Activated CD8-positive, alpha-beta T cell treated with anti-CD3 and anti-CD28 coated beads for 36 hours (primary cell): Measurements from ENCODE around the gene CACNA1C. TPM values are rescaled to one million over a fixed set of nuclear protein-coding genes. Genes with fewer than 3 reads are reported as not detected.

Experiments
- ATAC-seq: fragments of 200-7000 bp; cut with Tn5 transposase; one replicate; pipeline ENCODE4 v1.10.0; 2021; ENCODE audit warnings: mild to moderate bottlenecking, moderate library complexity
- CTCF ChIA-PET: fragments of 350-600 bp; sonication (Branson Sonifier 250); formaldehyde crosslinking; loops from one replicate; lab custom pipeline; 2021; ENCODE audit warnings: antibody characterized with exemption; lab: Charles Lee
- POLR2A ChIA-PET: fragments of 350-600 bp; sonication (Branson Sonifier 250); formaldehyde crosslinking; loops from one replicate; lab custom pipeline; 2021; ENCODE audit warnings: antibody characterized with exemption; lab: Charles Lee
- DNase-seq: peaks from one replicate; pipeline ENCODE4 v3.0.0-alpha.2; 2020
- H3K27ac Mint-ChIP-seq: one replicate; pipeline ENCODE4 v1.8.0; 2021; ENCODE audit warnings: mild to moderate bottlenecking, mixed read lengths
- H3K27me3 Mint-ChIP-seq: one replicate; pipeline ENCODE4 v1.8.0; 2021; ENCODE audit warnings: mixed read lengths
- H3K36me3 Mint-ChIP-seq: one replicate; pipeline ENCODE4 v1.8.0; 2021; ENCODE audit warnings: low read depth, mixed read lengths
- H3K4me1 Mint-ChIP-seq: one replicate; pipeline ENCODE4 v1.8.0; 2021; ENCODE audit warnings: low read depth, mixed read lengths
- H3K4me3 Mint-ChIP-seq: one replicate; pipeline ENCODE4 v1.8.0; 2021; ENCODE audit warnings: mild to moderate bottlenecking, moderate library complexity, mixed read lengths
- H3K9me3 Mint-ChIP-seq: one replicate; pipeline ENCODE4 v1.8.0; 2021; ENCODE audit warnings: mixed read lengths
- intact Hi-C: fragments of 100-400 bp; cut with micrococcal nuclease; formaldehyde crosslinking; loops from one replicate; pipeline ENCODE4 v1.10.0; 2022
- total RNA-seq, 2 experiments: library from RNA; stranded (reverse); gene quantifications; one replicate each; pipeline ENCODE4 v1.2.3, GENCODE V29; 2021
- TF ChIP-seq, protein P1 (sequence below): fragments of 200-600 bp; IDR thresholded peaks from one replicate; pipeline ENCODE4 v1.8.0; 2022; ENCODE audit warnings: antibody characterized with exemption, mild to moderate bottlenecking

CACNA1C gene
- total RNA-seq, 2 experiments from 2014 or later, result 0.02 to 0.05 TPM

DNA sequence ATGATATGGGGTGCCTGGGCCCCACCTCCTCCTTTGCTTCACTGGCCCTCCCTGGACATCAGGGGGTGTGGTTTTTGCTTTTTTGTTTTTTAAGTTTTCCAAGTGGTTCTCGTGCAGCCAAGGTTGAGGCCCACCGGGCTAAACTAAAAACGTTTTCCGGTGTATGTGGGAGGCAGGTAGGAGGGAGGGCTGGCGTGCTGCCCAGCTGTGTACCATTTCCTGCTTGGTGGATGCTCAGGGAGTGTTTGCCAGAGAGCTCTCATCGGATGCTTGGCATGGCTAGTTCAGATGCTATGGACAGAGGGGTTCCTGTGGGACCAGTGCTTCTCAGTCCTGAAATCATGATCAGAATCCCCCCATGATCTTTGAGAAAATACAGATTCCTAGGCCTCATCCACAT is 246.4 kb downstream of the CACNA1C start:
- peak; percentile 54 for DNase-seq
- CTCF ChIA-PET, result no interaction called here
- peak; percentile 45 for ATAC-seq
- H3K9me3 Mint-ChIP-seq, result no peaks in the 10 kb centered on the region
- H3K4me3 Mint-ChIP-seq, result no peak overlapping the region
- peaks cover 22% of the 10 kb centered on the region for H3K4me1 Mint-ChIP-seq
- no peak overlapping the region for H3K27ac Mint-ChIP-seq
- intact Hi-C loops, result no loop called here
- H3K27me3 Mint-ChIP-seq, result no peaks in the 10 kb centered on the region
- H3K36me3 Mint-ChIP-seq, result no peaks in the 10 kb centered on the region
- POLR2A ChIA-PET, result no interaction called here
- TF ChIP-seq, protein P1, sequence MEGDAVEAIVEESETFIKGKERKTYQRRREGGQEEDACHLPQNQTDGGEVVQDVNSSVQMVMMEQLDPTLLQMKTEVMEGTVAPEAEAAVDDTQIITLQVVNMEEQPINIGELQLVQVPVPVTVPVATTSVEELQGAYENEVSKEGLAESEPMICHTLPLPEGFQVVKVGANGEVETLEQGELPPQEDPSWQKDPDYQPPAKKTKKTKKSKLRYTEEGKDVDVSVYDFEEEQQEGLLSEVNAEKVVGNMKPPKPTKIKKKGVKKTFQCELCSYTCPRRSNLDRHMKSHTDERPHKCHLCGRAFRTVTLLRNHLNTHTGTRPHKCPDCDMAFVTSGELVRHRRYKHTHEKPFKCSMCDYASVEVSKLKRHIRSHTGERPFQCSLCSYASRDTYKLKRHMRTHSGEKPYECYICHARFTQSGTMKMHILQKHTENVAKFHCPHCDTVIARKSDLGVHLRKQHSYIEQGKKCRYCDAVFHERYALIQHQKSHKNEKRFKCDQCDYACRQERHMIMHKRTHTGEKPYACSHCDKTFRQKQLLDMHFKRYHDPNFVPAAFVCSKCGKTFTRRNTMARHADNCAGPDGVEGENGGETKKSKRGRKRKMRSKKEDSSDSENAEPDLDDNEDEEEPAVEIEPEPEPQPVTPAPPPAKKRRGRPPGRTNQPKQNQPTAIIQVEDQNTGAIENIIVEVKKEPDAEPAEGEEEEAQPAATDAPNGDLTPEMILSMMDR, result no peak

DNA sequence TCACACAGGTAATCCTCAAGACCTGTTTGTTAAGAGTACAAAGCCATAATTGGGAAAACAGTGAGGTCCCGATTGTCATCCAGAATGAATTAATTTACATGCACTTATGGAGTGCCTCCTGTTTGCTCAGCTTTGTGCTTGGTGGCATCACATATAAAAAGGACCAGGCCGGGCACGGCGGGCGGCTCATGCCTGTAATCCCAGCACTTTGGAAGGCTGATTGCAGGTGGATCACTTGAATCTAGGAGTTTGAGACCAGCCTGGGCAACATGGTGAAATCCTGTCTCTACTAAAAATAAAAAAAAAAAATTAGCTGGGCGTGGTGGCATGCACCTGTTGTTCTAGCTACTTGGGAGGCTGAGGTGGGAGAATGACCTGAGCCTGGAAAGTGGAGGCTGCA is 247.4 kb downstream of the CACNA1C start:
- TF ChIP-seq, protein P1, result no peak
- ChIA-PET POLR2A (no interaction called here), CTCF (interaction anchor here (1.0 to 1.2 kb wide), 2 partner anchors 8 to 10 kb away, joined by 3 read pairs; no protein-coding TSS in a partner anchor)

DNA sequence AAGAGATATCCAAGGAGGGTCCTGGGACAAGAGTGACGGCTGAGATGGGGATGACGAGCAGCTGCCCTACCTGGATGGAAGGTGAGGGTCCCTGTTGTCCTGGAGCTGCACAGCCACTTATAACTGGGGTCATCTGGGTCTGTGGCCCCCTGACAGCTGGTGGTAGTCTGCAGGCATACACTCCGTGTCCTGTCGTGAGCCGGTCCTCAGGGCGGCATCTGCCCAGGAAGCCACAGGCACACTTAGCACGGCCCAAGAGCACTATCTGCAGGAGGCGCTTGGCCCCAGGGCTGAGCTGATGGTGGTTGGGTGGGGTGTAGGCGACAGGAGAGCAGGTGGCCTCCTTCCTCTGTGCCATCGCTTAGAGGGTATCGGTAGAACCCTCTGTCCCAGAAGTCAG is 248.1 kb downstream of the CACNA1C start:
- ChIA-PET POLR2A (no interaction called here), CTCF (interaction anchor here (1.0 to 1.2 kb wide), 2 partner anchors 9 to 10 kb away, joined by 3 read pairs; no protein-coding TSS in a partner anchor)
- Mint-ChIP-seq H3K9me3 (no peaks in the 10 kb centered on the region), H3K27ac (no peak overlapping the region), H3K4me3 (no peak overlapping the region), H3K27me3 (no peaks in the 10 kb centered on the region), H3K36me3 (no peaks in the 10 kb centered on the region), H3K4me1 (peaks cover 12% of the 10 kb centered on the region)
- ATAC-seq, result no peak
- intact Hi-C loops, result no loop called here
- TF ChIP-seq, protein P1, result no peak
- DNase-seq, result no peak

More for the DNA sequence above, 247.4 kb downstream of the CACNA1C start:
- no peaks in the 10 kb centered on the region for H3K36me3 Mint-ChIP-seq
- ATAC-seq (no peak), DNase-seq (no peak)
- no peaks in the 10 kb centered on the region for H3K9me3 Mint-ChIP-seq
- H3K4me3 Mint-ChIP-seq, result no peak overlapping the region
- H3K27ac Mint-ChIP-seq, result no peak overlapping the region
- H3K4me1 Mint-ChIP-seq, result peaks cover 14% of the 10 kb centered on the region
- intact Hi-C loops, result no loop called here
- no peaks in the 10 kb centered on the region for H3K27me3 Mint-ChIP-seq

DNA sequence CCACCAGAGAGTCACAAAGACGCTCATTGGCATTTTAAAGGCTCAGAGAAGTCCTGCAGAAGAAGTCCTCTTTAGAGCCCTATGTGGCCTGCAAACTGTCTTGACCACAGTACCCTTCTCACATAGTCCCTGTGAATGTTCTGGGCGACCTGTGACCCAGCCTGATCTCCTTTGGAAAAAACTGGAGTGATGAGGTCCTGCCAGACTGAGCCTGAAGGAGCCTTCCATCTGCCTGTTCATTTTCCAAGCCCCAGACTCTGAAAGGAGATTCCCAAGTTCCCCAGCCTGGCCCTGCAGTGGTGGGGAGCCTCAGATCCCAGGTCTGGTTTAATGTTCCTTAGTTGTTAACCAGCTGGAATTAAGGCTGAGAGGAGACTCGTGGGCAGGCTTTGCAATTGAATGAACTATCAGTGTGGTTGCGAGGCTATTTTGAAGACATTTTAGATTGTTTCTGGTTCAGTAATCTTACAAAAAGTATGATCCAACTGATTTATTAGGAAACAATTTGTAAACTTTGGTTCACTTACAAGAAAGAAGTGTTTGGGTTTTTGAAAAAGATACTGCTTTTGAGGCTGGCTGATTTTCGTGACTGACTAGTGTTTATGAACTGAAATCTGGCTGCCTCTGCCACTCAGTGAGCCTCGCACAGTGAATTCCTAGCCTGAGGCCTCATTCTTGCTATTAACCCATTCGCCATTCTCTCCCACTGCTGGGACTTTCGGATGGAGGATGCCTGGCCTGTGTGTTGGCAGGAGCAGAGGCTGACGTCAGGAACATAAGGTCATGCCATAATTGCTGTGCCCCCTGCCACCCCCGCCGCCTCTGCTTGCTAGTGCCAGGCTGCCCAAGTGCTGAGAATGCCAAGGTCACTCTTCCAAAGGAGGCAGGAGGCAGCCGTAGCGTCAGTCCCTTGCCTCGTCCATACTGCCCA is 249.0 kb downstream of the CACNA1C start:
- no peaks in the 10 kb centered on the region for H3K36me3 Mint-ChIP-seq
- TF ChIP-seq, protein P1, result no peak
- CTCF ChIA-PET, result interaction anchor here (1.5 kb wide), 1 partner anchor 11 kb away, joined by 4 read pairs; no protein-coding TSS in a partner anchor
- H3K4me1 Mint-ChIP-seq, result peaks cover 15% of the 10 kb centered on the region
- H3K27me3 Mint-ChIP-seq, result no peaks in the 10 kb centered on the region
- no peak overlapping the region for H3K4me3 Mint-ChIP-seq
- no peak overlapping the region for H3K27ac Mint-ChIP-seq
- DNase-seq (no peak), ATAC-seq (no peak)
- no peaks in the 10 kb centered on the region for H3K9me3 Mint-ChIP-seq
- intact Hi-C loops, result no loop called here
- POLR2A ChIA-PET, result no interaction called here
